HUES64 (cell line): ENCODE measurements around the gene ORM2.
A peak's percentile ranks its signal among the peaks of the same experiment; 100 is the strongest.

ENCODE experiments used
- H3K27ac ChIP-seq: 2 replicates; pipeline ENCODE4 v1.7.0; 2013; ENCODE audit warnings: low read depth, low read length, inconsistent platforms
- H3K27me3 ChIP-seq: 2 replicates; pipeline ENCODE4 v1.6.1; 2013; ENCODE audit warnings: mild to moderate bottlenecking, low read length; ENCODE audit not compliant: insufficient read depth
- H3K36me3 ChIP-seq: 2 replicates; pipeline ENCODE4 v1.6.1; 2013; ENCODE audit warnings: mild to moderate bottlenecking, low read length; ENCODE audit not compliant: insufficient read depth
- H3K4me1 ChIP-seq: 2 replicates; pipeline ENCODE4 v1.6.1; 2013; ENCODE audit warnings: mild to moderate bottlenecking, low read length, moderate library complexity; ENCODE audit not compliant: insufficient read depth
- H3K4me3 ChIP-seq: 2 replicates; pipeline ENCODE4 v1.5.1; 2013; ENCODE audit warnings: mild to moderate bottlenecking, low read length, moderate library complexity
- H3K9ac ChIP-seq: 2 replicates; pipeline ENCODE4 v1.6.1; 2013; ENCODE audit warnings: mild to moderate bottlenecking, low read depth, low read length
- H3K9me3 ChIP-seq: 2 replicates; pipeline ENCODE4 v1.6.1; 2013; ENCODE audit warnings: low read depth, low read length; ENCODE audit not compliant: insufficient read depth
- WGBS: fragments of 150-250, 120-280 bp; methylation state at CpG from one replicate; pipeline ENCODE4 v1.1.7; 2013; ENCODE audit warnings: missing lambda C conversion rate; 5-methylcytosine and 5-hydroxymethylcytosine counted together

ORM2 gene

GRCh38 chr9:114359801-114360200 is 30.1 kb downstream of the ORM2 start:
- Histone ChIP-seq H3K36me3 (peaks cover 86% of the 10 kb centered on the region), H3K4me3 (no peak overlapping the region), H3K9me3 (no peaks in the 10 kb centered on the region), H3K4me1 (no peaks in the 10 kb centered on the region), H3K27me3 (no peaks in the 10 kb centered on the region), H3K27ac (no peak overlapping the region), H3K9ac (no peak overlapping the region)
- WGBS = 96% methylated on average over 5 of the region's 7 CpGs

DNA sequence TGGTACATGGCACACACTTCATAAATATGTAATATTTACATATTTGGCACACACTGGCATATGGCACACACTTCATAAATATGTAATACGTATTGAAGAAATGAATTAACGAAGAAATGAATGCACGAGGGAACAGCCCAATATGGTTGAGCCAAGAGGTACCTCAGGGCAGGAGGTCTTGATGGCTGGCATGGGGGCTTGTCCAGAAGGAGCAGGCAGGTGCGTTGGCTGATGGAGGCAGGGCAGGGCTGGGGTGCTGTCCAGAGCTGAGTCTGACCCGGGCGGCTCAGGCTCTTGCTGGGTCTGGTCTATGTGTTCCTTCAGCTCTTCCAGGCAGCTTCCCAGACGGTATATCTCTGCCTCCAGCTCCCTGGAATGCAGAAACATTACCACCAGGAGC is 31.9 kb downstream of the ORM2 start:
- Histone ChIP-seq H3K9ac (no peak overlapping the region), H3K36me3 (peaks cover 81% of the 10 kb centered on the region), H3K9me3 (no peaks in the 10 kb centered on the region), H3K4me3 (no peak overlapping the region), H3K4me1 (no peaks in the 10 kb centered on the region), H3K27me3 (no peaks in the 10 kb centered on the region), H3K27ac (no peak overlapping the region)
- WGBS = 96% methylated on average over 7 of the region's 7 CpGs

DNA sequence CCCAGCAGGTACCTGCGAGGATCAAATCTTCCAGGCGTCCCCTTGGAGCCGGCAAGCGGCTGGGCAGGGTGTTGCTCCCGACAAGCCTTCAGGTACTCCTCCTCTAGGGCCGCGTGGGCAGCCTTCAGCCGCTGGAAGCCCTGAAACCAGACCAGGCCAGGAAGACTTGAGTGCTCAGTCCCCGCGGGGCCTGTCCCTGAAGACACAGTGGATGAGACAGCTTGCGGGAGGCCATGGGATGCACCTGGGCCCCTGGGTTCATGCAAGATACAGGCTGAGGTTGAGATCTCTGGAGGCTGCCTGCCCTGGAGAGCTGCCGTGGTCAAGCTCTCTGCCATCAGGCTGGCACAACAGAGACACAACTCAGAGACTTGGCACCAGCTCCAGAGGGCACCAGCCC is 32.7 kb downstream of the ORM2 start:
- Histone ChIP-seq H3K9me3 (no peaks in the 10 kb centered on the region), H3K4me1 (no peaks in the 10 kb centered on the region), H3K4me3 (no peak overlapping the region), H3K9ac (no peak overlapping the region), H3K27me3 (no peaks in the 10 kb centered on the region), H3K27ac (no peak overlapping the region), H3K36me3 (peaks cover 78% of the 10 kb centered on the region)
- 95% methylated on average over 12 of the region's 12 CpGs for WGBS

GRCh38 chr9:114363424-114363823 is 33.8 kb downstream of the ORM2 start:
- Histone ChIP-seq H3K9me3 (no peaks in the 10 kb centered on the region), H3K4me1 (no peaks in the 10 kb centered on the region), H3K9ac (no peak overlapping the region), H3K27me3 (no peaks in the 10 kb centered on the region), H3K36me3 (peaks cover 78% of the 10 kb centered on the region), H3K27ac (no peak overlapping the region), H3K4me3 (no peak overlapping the region)
- WGBS = 93% methylated on average over 2 of the region's 2 CpGs

DNA sequence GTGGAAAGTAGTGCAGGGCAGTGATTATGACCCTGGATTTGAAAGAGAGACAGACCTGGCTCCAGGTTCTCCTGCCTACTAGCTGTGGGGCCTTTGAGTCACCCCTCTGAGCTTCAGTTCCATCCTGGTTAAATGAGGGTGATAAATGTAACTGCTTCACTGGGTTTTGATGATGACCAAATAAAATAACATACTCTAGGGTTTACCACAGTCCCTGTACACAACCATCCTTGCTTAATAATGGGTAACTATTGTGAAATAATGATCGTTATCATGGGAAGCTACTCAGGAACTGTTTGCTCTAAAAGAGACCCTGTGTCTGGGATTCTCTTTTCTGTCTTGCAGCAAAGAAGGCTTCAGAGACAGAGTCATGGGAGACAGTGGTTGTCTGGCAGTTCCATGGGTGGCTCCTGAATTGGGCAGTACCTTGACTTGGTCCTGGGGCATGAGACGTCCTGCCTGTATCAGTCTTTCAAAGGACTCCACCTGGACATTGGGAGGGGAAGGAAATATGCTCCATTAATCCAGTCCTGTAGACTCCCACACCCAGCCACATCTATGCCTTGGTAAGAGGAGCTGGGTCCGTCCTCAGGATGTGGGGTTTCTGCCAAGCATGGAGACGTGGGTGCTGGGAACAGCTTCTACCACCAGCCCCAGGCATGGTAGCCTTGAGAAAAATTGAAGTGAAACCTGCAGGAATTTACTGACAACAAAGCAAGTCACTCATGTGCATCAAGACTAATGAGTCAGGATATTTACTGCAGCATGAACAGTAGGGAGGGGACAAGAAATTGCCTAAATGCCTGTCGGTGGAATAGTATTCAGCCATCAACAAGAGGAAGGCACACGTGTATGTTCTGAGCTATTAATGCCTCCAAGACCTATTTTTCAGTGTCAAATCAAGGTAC is 34.7 kb downstream of the ORM2 start:
- Histone ChIP-seq H3K4me1 (no peaks in the 10 kb centered on the region), H3K9ac (no peak overlapping the region), H3K27ac (no peak overlapping the region), H3K36me3 (peaks cover 75% of the 10 kb centered on the region), H3K9me3 (no peaks in the 10 kb centered on the region), H3K4me3 (no peak overlapping the region), H3K27me3 (no peaks in the 10 kb centered on the region)
- 92% methylated on average over 6 of the region's 6 CpGs for WGBS

DNA sequence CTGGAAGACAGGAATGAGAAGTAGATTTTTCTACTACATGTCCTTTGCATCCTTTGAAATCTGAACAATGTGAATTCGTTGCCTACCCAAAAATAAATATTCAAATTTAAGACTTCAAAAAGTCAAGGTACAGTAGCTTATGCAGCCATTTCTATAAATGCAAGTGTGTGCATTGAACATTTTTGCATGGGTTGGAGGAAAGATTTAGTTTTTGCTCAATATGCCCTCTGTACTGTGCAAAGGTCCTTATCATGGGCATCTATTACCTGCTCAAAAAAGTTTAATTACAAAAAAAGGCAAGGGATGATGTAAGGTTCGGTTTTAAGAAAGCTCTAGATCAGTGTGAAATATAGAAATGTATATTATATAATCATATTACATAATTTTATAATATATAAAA is 35.5 kb downstream of the ORM2 start:
- H3K27me3 ChIP-seq = no peaks in the 10 kb centered on the region
- H3K9me3 ChIP-seq = no peaks in the 10 kb centered on the region
- no peak overlapping the region for H3K9ac ChIP-seq
- 71% methylated on average over 1 of the region's 2 CpGs for WGBS
- H3K4me1 ChIP-seq = peaks cover 8% of the 10 kb centered on the region
- no peak overlapping the region for H3K4me3 ChIP-seq
- H3K36me3 ChIP-seq = peaks cover 67% of the 10 kb centered on the region
- no peak overlapping the region for H3K27ac ChIP-seq

- H3K27me3 ChIP-seq = no peaks in the 10 kb centered on the region
These were observed 36.9 kb downstream of the ORM2 start for GRCh38 chr9:114366334-114367128.

DNA sequence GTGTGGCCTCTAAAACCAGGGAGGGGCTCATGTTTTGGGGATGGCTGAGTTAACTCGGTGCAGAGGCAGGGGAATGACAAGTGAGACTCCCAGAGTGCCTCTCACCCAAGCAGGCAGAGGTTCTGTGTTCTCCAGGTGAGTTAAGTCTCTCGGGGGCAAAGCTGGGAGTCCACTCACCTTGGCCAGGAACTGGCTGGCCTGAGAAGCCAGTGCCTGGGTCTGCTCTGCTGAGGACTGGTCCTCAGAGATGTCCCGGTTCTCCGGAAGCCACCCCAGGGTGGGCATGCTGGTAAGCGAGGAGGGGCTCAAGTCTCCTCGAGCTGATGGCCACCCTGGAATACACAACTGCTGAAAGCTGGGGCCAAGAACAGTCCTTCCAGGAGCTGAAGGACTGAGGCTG is 37.7 kb downstream of the ORM2 start:
- no peaks in the 10 kb centered on the region for H3K27me3 ChIP-seq
- H3K4me1 ChIP-seq = peaks cover 28% of the 10 kb centered on the region
- no peaks in the 10 kb centered on the region for H3K9me3 ChIP-seq
- no peak overlapping the region for H3K4me3 ChIP-seq
- H3K9ac ChIP-seq = no peak overlapping the region
- no peak overlapping the region for H3K27ac ChIP-seq
- WGBS = 95% methylated on average over 6 of the region's 6 CpGs
- peaks cover 46% of the 10 kb centered on the region for H3K36me3 ChIP-seq

More at GRCh38 chr9:114366334-114367128, 36.9 kb downstream of the ORM2 start:
- Histone ChIP-seq H3K36me3 (peaks cover 54% of the 10 kb centered on the region), H3K4me1 (peaks cover 21% of the 10 kb centered on the region), H3K9ac (no peak overlapping the region), H3K4me3 (no peak overlapping the region), H3K9me3 (no peaks in the 10 kb centered on the region), H3K27ac (no peak overlapping the region)
- WGBS = 89% methylated on average over 10 of the region's 10 CpGs

DNA sequence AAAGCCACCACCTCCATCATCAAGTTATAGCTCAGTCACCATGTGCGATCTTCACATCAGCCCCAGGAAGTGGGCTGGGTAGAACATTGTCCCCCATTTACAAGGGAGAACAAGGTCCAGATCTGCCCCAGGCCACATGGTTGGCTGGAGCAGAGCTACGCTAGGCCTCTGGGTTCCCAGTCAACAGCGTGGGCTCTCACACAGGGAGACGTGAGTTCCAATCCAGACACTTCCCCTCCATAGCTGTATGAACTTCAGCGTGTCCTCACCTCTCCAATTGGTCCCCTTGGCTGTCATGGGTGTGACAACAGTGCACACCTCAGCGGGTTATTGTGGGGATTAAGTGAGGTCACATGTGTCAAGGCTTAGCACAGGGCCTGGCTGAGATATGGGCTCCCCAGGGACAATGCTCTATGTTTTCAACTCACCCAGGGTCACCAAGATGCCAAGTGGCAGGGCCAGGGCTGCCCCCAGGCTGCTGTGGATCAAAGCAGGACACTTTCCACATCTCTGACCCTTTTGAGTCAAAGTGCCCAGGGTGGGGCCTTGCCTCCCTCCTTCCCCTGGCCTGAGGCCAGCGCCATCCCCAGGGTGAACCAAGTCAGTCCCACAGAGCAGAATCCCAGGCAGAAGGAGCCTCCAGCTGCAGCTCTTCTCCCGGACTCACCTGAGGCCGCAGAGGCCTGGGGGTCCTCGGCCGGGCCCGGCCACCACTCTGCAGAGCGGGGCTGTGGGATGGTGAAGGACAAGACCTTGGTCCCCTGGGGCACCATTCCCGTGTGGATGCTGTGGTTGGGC is 38.3 kb downstream of the ORM2 start:
- Histone ChIP-seq H3K4me3 (no peak overlapping the region), H3K36me3 (peaks cover 42% of the 10 kb centered on the region), H3K9ac (no peak overlapping the region), H3K9me3 (no peaks in the 10 kb centered on the region), H3K27me3 (no peaks in the 10 kb centered on the region), H3K4me1 (peaks cover 28% of the 10 kb centered on the region), H3K27ac (no peak overlapping the region)
- 95% methylated on average over 14 of the region's 14 CpGs for WGBS

DNA sequence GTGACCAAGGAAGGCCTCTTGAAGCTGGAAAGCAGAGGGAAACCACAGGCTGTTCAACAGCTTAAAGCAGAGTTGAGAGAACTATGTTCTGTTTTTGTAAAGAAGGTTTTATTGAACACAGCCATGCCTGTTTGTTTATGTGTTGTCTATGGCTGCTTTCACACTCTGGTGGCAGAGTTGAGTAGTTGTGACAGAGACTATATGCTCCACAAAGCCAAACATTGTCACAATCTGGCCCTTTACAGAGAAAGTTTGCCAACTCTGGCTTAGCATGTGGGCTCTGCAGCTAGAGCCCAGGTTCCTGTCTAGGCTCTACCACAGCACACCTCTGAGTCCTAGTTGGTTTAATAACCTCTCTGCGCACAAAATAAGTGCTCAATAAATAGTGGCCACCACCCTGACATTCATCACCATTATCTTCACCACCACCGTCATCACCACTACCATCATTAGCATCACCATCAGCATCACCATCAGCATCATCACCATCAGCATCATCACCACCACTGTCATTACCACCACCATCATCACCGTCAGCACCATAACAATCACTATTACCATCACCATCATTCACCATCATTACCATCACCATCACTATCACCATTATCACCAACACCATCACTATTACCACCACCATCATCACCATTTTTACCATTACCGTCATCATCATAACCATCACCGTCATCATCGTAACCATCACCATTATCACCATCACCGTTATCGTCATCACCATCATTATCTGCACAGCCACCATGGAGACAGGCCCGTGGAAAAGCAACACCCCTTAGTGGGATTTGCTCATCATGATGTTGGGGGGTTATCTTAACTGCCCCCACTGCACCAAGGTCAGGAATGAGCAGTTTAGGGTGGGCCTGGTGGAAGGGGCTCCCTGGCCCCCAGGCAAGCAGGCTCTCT is 39.8 kb downstream of the ORM2 start:
- Histone ChIP-seq H3K27ac (peak overlapping the region; percentile 93), H3K4me1 (peaks cover 29% of the 10 kb centered on the region), H3K27me3 (no peaks in the 10 kb centered on the region)

More for the DNA sequence above, 39.8 kb downstream of the ORM2 start:
- no peaks in the 10 kb centered on the region for H3K9me3 ChIP-seq
- H3K9ac ChIP-seq = peak overlapping the region; percentile 45; the same call in 1 of the 2 replicates
- peaks cover 29% of the 10 kb centered on the region for H3K36me3 ChIP-seq
- 93% methylated on average over 9 of the region's 9 CpGs for WGBS
- H3K4me3 ChIP-seq = no peak overlapping the region
